HT1080 (cell line): Measurements from ENCODE around the gene URM1. TPM values are rescaled to one million over a fixed set of nuclear protein-coding genes. Genes with fewer than 3 reads are reported as not detected.
"Not testable (repeated sequence)": the region's sequence is repeated elsewhere in the genome, so short reads cannot be mapped to it uniquely, and the experiment has no call there.

Experiments used
- DNase-seq: peaks from one replicate; pipeline ENCODE4 v3.0.0-alpha.2; 2015; ENCODE audit warnings: low read depth
- polyA plus RNA-seq, 2 experiments: library from polyadenylated mRNA; depleted of rRNA; stranded (reverse); fragments of >200 nt; gene quantifications; 2 replicates each; pipeline ENCODE4 v1.2.3, GENCODE V29; 2015
- total RNA-seq: library from RNA; depleted of rRNA; stranded (reverse); fragments of >200 nt; shearing (Covaris generic); gene quantifications from 2 replicates; pipeline ENCODE4 v1.2.3, GENCODE V29; 2014; rRNA removed

Gene URM1
- total RNA-seq: 110 and 136 TPM in 2 replicates
- polyA plus RNA-seq (2015; cell fraction: cytosol; rRNA removed): 55.9 and 66.3 TPM in 2 replicates
- 55.2 and 68.1 TPM in 2 replicates for polyA plus RNA-seq (2015; cell fraction: nucleus; rRNA removed)

GRCh38 chr9:128370752-128371629, at the start of gene URM1:
Gene URM1, plus strand, starts transcription at chr9:128371374. Its CDS starts 7 bp downstream, at chr9:128371381.
- DNase-seq: peak; percentile 98

- DNase-seq: no peak
Observed at GRCh38 chr9:128321879-128322403, 49.2 kb upstream of the URM1 start.

GRCh38 chr9:128322404-128323211, 48.6 kb upstream of the URM1 start, which contains the start of the genes COQ4 and TRUB2:
Gene COQ4, plus strand, starts transcription at chr9:128322839. Its CDS starts 20 bp downstream, at chr9:128322859.
Gene TRUB2, minus strand, starts transcription at chr9:128322447. Its CDS starts 39 bp downstream, at chr9:128322408.
- DNase-seq: peak; percentile 91

GRCh38 chr9:128323212-128323730, 47.9 kb upstream of the URM1 start:
- DNase-seq: no peak

- no peak for DNase-seq
Observed at GRCh38 chr9:128323791-128324190, 47.4 kb upstream of the URM1 start.

GRCh38 chr9:128324401-128324800, 46.8 kb upstream of the URM1 start:
- no peak for DNase-seq

- no peak for DNase-seq
Observed at GRCh38 chr9:128325629-128326028, 45.5 kb upstream of the URM1 start.

- no peak for DNase-seq
Observed at GRCh38 chr9:128333451-128333869, 37.7 kb upstream of the URM1 start.

- DNase-seq: no peak
Observed at GRCh38 chr9:128335161-128335560, 36.0 kb upstream of the URM1 start.

- DNase-seq: no peak
Observed at GRCh38 chr9:128335914-128336313, 35.3 kb upstream of the URM1 start.

- no peak for DNase-seq
Observed at GRCh38 chr9:128337936-128338335, 33.2 kb upstream of the URM1 start.

GRCh38 chr9:128338852-128339614, 32.1 kb upstream of the URM1 start:
- DNase-seq: not testable (repeated sequence)

GRCh38 chr9:128339761-128340690, 31.1 kb upstream of the URM1 start, which contains the start of gene SLC27A4:
Gene SLC27A4, plus strand, starts transcription at chr9:128340527. Its CDS starts 2,606 bp downstream, at chr9:128343133.
- peak; percentile 95 for DNase-seq

GRCh38 chr9:128340691-128341434, 30.3 kb upstream of the URM1 start:
- no peak for DNase-seq

GRCh38 chr9:128341435-128341849, 29.7 kb upstream of the URM1 start:
- DNase-seq: peak; percentile 68

GRCh38 chr9:128342971-128343680, 28.0 kb upstream of the URM1 start:
- DNase-seq: no peak

- no peak for DNase-seq
Observed at GRCh38 chr9:128343855-128344254, 27.3 kb upstream of the URM1 start.
